ENCODE results near the gene GARRE1.
"Not testable (repeated sequence)": the region's sequence is repeated elsewhere in the genome, so short reads cannot be mapped to it uniquely, and the experiment has no call there.

GARRE1 gene, protein sequence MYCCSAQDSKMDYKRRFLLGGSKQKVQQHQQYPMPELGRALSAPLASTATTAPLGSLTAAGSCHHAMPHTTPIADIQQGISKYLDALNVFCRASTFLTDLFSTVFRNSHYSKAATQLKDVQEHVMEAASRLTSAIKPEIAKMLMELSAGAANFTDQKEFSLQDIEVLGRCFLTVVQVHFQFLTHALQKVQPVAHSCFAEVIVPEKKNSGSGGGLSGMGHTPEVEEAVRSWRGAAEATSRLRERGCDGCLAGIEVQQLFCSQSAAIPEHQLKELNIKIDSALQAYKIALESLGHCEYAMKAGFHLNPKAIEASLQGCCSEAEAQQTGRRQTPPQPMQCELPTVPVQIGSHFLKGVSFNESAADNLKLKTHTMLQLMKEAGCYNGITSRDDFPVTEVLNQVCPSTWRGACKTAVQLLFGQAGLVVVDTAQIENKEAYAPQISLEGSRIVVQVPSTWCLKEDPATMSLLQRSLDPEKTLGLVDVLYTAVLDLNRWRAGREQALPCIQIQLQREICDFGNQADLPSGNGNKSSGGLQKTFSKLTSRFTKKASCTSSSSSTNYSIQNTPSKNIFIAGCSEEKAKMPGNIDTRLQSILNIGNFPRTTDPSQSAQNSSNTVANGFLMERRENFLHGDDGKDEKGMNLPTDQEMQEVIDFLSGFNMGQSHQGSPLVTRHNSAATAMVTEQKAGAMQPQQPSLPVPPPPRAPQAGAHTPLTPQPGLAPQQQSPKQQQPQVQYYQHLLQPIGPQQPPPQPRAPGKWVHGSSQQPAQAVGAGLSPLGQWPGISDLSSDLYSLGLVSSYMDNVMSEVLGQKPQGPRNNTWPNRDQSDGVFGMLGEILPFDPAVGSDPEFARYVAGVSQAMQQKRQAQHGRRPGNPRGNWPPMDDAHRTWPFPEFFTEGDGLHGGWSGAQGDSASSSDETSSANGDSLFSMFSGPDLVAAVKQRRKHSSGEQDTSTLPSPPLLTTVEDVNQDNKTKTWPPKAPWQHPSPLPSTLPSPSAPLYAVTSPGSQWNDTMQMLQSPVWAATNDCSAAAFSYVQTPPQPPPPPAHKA (N-terminal part only)

GRCh38 chr19:34254046-34254697 lies at the start of gene GARRE1:
TSS of gene GARRE1 (plus strand) at chr19:34254554. CDS start at chr19:34300474, 45,920 bp downstream.
- DNase-seq = peak; percentile 62

GRCh38 chr19:34205324-34205723 lies 49.0 kb upstream of the GARRE1 start:
- DNase-seq = not testable (repeated sequence)

DNA sequence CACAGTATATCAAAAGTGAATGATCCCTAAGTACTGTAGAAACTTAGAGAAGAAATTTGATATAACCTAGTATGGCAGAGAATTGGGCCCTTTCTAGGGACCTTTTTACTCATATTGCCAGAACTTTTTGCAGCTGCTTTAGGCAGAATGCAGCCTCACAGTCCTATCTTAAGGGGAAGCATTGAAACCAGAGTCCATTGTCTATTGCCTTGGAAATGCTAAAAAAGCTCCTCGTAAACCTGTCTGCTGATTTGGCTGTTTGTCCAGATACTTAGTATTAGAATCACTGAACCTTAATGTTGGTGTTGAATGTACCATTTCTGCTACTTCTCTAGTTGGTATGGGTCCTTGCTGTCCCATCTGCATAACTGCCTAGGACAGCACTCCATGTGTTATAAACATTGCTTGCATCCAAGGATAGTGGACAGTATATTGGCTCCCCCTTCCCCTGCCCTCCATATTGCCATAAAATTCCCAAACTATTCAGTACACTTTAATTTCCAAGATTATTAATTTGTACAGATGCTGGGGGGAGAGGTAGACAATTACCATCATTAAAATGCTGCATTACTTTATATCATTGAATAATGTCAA lies 46.0 kb upstream of the GARRE1 start:
- DNase-seq = no peak

DNA sequence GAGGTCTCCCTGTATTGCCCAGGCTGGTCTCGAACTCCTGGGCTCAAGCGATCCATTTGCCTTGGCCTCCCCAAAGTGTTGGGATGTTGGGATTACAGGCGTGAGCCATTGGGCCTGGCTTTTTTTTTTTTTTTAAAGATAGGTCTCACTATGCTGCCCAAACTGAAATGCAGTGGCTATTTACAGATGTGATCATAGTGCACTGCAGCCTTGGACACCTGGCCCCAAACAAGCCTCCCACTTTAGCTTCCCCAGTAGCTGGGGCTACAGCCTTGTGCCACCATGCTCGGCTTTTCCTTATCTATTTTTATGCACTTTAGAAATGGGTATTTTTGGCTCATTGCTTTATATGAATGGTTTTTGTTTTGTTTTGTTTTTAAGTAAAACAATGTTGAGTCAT lies 44.6 kb upstream of the GARRE1 start:
- DNase-seq = no peak

- DNase-seq = no peak
Observed at GRCh38 chr19:34213283-34213682, 41.1 kb upstream of the GARRE1 start.

GRCh38 chr19:34214040-34214439 lies 40.3 kb upstream of the GARRE1 start:
- DNase-seq = no peak

- DNase-seq = no peak
Observed at GRCh38 chr19:34215006-34215665, 39.2 kb upstream of the GARRE1 start.

GRCh38 chr19:34215666-34216038 lies 38.7 kb upstream of the GARRE1 start:
- DNase-seq = no peak

GRCh38 chr19:34216745-34217219 lies 37.6 kb upstream of the GARRE1 start:
- DNase-seq = not testable (repeated sequence)

- DNase-seq = peak; percentile 99
Observed at GRCh38 chr19:34217952-34218817, 36.2 kb upstream of the GARRE1 start.

- DNase-seq = no peak
Observed at GRCh38 chr19:34218818-34219164, 35.6 kb upstream of the GARRE1 start.

GRCh38 chr19:34220472-34221063 lies 33.8 kb upstream of the GARRE1 start:
- DNase-seq = peak; percentile 59

DNA sequence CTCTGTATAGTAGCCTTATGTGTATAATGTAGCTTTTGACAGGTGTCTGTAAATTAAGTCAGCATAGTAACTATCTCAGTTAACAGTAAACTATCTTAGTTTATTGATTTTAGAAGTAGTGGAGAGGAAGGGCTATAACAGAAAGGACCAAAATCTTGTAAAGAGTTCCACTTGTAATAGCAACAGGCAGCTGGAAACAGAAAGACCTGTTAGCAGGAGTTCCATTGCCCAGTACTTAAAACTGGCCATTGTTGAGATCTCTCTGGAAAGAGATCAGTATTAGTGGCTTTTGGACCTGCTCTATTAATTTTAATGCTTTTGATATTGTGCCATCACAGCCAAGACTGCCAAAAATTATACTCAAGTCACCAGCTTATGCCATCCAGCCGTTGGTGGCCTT lies 32.0 kb upstream of the GARRE1 start:
- no peak for DNase-seq

DNA sequence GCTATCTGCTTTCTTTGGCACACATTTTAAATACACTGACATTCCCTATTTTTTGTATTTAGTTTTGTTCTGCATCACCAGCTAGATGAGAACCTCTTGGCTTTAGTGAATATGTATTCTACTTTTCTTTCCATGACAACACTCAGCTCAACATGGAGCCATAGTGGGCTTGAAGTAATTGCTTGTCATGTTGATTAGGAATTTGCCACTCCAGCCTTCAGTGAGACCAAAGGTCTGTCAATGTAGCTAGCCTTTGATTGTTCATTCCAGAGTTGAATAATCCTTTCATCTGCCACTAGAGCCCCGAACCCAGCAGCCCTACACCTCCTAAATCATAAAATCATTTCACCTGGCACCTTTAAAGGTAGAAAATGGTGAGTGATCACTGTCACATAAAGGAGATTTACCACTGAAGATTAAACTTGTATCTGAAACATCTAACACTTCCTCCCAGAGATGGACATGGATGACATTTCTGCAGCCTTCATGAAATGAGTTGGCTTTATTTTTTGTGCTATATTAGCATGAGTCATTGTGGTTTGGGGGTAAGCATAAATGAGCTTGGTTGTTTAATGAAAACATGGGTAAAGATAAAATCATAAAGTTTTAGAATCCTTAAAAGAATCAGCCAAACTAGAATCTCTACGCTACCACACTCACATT lies 29.2 kb upstream of the GARRE1 start:
- DNase-seq = peak; percentile 57

GRCh38 chr19:34225659-34226015 lies 28.7 kb upstream of the GARRE1 start:
- no peak for DNase-seq

DNA sequence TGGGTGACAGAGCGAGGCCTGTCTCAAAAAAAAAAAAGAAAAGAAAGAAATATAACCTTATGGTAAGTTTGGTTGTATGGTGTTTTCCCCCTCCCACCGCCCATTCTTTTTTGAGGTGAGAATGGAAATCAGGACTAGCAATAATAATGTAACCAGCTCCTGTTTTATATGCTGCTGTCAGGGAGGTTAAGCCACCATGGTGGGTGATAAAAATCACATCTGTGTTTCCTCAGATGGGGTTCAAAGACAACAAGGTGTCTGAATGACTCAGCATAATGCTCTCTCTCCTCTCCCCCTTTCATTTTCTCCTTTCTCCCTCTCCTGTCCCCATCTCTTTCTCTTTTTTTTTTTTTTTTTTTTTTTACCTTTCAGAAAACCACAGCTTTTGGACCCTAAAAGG lies 28.3 kb upstream of the GARRE1 start:
- no peak for DNase-seq

- no peak for DNase-seq
Observed at GRCh38 chr19:34228347-34228746, 26.0 kb upstream of the GARRE1 start.

- DNase-seq = no peak
Observed at GRCh38 chr19:34228762-34229161, 25.6 kb upstream of the GARRE1 start.

DNA sequence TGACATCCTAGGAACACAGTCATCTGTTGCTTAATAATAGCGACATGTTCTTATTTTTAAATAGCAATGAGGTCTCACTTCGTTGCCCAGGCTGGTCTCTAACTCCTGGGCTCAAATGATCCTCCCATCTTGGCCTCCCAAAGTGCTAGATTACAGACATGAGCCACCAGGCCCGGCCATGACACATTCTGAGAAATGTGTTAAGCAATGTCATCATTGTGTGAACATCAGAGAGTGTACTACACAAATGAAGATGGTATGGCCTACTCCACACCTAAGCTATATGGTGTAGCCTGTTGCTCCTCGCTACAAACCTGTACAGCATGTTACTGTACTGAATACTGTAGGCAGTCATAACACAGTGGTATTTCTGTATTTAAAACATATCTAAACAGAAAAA lies 24.6 kb upstream of the GARRE1 start:
- no peak for DNase-seq

DNA sequence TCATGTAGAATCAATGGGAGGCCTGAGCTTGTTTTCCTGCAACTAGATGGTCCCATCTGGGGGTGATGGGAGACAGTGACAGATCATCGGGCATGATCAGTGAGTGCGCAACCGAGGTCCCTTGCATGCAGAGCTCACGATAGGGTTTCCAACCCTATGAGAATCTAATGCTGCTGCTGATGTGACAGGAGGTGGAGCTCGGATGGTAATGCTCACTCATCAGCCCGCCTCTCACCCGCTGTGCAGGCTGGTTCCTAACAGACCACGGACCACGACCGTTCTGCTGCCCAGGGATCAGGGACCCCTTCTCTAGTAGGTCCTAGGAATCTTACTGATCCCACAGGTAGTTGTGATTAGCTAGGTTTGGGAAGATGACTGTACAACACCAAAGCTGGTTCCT lies 23.5 kb upstream of the GARRE1 start:
- DNase-seq = no peak

All from fibroblast of skin of right quadriceps (primary cell).